GM19240 (cell line): ENCODE results near the gene TRIM33.
"Not testable (repeated sequence)": the region's sequence is repeated elsewhere in the genome, so short reads cannot be mapped to it uniquely, and the experiment has no call there.

Experiments
- DNase-seq: peaks from one replicate; pipeline ENCODE4 v3.0.0; 2011; ENCODE audit warnings: low spot score; ENCODE audit not compliant: insufficient read length

Gene TRIM33

DNA sequence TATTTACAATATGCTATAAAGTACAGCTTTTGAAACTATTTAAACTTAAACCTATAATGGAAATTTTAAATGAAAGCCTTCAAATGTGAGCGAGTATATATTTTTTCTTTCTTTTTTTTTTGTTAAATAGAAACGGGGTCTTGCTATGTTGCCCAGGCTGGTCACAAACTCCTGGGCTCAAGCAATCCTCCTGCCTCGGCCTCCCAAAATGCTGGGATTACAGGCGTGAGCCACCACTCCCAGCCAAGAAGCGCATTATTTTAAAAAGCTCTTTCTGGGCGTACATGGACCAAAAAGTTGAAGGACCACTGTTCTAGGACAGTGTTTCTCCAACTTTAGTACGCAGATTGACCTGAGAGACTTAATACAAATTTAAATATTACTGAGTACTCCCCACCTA is 87.5 kb downstream of the TRIM33 start:
- DNase-seq, result no peak

DNA sequence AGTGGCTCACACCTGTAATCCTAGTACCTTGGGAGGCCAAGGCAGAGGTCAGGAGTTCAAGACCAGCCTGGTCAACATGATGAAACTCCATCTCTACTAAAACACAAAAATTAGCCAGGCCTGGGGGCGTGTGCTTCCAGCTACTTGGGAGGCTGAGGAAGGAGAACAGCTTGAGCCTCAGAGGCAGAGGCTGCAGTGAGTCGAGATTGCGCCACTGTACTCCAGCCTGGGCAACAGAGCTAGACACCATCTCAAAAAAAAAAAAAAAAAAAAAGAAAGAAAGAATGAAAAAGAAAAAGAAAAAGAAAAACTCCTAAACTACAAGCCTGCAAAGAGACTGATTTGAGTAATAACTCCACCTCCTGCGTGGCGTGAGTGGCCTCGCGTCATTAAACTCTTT is 92.1 kb downstream of the TRIM33 start:
- DNase-seq, result not testable (repeated sequence)

- DNase-seq, result no peak
Observed at GRCh38 chr1:114397601-114398000, 113.4 kb downstream of the TRIM33 start.

DNA sequence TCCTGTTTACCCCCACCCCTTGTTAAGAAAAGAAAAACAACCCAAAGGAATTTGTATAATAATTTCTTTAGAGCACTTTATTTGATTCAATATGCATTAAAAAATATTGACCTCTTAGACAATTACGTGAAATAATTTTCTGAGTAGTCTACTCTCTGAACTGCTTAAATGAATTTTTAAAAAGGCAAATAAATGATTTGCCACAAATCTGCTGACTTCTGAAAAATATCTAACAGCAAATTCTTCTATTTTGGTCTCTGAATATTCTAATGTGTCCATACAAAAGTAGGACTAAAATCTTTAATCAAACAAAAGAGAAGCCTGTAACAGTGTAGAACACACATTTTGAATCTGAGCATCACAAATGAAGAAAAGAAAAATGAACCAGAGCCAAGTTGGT is 115.1 kb downstream of the TRIM33 start:
- no peak for DNase-seq

DNA sequence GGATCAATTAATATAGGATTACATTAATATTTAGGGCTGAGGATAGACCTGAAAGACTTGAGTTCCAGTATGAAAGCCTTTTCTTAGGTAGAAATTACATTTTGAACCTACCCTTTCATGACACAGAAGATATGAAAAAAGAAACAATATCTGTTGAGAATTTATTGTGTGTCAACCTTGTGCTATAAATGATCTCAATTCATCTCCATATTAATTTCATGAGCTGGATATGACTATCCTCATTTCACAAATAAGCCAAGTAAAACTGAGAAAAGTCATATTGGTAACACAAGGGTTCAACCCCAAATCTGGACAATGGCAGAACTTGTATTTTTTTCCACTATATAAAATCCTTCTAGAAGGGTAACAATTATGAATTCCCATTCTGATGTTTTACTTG is 120.0 kb downstream of the TRIM33 start:
- DNase-seq, result no peak

DNA sequence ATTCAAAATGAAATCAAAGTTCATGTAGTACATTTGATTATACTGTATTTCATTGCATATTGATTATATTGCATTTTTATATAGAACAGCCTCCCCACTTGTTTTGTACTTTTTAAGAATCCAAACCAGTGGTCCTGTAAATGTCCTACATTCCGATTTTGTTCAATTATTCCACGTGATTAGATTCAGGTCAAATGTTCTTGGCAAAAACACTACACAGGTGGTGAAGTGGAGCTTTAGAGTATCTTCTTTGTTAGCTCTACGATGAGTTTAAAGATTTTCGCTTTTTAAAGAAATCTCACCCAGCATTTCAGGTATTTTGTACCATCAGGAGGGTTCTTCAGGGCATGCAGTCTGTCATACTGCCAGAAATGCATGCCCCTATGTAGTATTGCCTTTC is 120.6 kb downstream of the TRIM33 start:
- DNase-seq, result no peak

GRCh38 chr1:114388432-114389003 is 122.5 kb downstream of the TRIM33 start:
- no peak for DNase-seq

DNA sequence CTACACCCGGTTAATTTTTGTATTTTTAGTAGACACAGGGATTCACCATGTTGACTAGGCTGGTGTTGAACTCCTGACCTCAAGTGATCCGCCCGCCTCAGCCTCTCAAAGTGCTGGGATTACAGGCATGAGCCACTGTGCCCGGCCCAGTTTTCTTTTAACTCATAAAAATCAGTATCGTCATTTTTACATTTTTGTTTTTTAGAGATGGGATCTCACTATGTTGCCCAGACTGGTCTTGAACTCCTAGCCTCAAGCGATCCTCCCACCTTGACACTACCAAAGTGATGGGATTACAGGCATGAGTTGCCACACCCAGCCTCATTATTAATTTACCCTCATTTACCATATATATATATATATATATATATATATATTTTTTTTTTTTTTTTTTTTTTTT is 123.4 kb downstream of the TRIM33 start:
- DNase-seq, result not testable (repeated sequence)

GRCh38 chr1:114387010-114387360 is 124.0 kb downstream of the TRIM33 start:
- DNase-seq, result no peak

DNA sequence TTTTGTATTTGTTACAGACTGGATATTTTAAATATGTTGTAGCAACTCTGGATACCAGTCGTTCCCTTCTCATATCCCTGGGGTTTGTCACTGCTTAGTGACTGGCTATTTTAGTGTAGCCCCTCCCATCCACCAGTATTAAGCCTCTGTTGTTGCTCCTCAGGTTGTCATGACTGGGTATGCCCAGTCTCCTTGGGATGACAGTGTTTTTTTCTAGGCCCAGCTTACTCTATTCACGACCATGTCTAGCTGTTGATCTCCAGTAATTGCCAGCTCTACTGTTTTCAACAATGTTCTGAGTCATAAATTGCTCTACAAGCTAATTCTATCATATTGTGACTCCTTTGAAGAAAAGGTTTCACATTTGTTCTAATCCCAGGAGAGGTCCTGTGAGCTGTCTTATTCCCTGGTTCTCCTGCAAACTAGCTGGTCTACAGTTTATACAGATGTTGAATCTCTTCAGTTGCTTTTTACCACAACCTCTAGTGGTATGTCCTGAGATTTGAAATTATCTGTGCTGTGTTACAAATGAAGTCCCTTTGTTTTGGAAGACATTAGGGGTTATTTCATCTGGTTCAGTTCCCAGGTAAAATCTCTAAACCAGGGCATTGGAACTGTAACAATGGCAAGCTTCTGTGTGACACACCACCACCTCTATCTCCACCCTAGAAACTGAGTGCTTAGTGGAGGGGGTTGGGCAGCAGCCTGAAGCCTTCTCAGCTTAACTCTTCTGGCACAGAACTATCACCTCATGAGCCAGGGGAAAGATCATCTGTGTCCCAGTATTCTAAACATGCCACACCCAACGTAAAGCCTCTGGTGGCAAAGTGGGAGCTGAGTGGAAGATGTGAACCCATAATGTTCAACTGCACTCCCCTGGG is 124.6 kb downstream of the TRIM33 start:
- DNase-seq, result no peak

DNA sequence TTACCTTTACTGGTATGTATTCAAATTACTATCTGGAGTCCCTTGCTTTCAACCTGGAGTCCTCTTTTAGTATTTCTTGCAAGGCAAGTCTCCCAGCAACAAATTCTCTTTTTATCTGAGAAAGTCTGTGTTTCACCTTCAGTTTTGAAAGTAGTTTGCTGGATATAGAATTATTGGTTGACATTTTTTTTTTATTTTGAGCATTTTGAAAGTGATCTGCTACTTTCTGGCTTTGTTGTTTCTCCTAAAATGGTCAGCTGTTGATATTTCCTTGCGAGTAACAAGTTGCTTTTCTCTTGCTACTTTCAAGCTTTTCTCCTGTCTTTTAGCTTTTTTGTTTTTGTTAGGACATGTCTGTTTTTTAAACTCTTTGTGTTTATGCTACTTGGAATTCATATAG is 126.1 kb downstream of the TRIM33 start:
- no peak for DNase-seq

DNA sequence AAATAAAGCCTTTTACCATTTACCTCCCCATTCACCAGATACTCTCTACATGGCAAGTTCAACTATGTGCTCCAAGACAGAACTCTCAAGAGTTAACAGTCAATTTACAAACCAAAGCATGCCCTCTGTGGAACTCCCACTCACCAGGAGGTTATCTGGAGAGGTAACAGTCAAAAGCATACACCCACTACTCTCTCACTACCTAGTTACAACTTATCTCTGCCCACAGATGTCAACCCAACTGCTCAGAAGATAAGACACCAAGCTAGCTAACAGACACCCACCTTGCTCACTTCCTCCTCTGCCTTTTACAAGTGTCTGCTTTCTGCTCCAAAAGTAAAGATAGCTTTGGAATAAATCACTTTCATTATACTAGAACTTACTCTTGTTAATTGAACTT is 131.0 kb downstream of the TRIM33 start:
- DNase-seq, result no peak

DNA sequence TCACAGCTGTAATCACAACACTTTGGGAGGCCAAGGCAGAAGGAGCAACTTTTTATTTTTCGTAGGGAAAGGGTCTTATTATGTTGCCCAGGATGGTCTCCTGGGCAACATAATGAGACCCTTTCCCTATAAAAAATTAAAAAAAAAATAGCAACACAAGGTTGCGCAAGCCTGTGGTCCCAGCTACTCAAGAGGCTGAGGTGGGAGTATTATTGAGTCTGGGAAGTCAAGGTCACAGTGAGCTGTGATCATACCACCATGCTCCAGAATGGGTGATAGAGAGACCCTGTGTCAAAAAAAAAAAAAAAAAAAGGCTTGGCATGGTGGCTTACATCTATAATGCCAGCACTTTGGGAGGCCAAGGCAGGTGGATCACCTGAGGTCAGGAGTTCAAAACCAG is 131.6 kb downstream of the TRIM33 start:
- no peak for DNase-seq

- DNase-seq, result no peak
Observed at GRCh38 chr1:114377356-114377755, 133.6 kb downstream of the TRIM33 start.

DNA sequence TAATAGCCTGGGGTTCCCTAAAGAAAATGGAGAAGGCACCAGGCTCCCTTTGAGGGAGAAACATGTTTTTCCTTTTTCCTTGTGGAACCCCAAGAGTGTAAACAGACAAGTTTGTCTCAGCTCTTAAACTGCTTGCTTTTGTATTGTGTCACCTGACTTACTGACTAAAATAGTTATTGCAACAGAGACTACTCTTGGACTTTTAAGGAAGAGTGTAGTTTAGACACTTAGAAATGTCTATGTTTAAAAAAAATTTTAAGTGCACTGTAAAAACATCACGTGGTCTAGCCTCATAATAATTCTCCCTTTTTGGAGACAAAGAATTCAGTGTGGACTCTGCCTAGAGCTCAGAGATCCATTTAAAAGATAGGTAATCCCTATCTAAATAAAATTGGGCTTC is 141.1 kb downstream of the TRIM33 start:
- DNase-seq, result no peak

DNA sequence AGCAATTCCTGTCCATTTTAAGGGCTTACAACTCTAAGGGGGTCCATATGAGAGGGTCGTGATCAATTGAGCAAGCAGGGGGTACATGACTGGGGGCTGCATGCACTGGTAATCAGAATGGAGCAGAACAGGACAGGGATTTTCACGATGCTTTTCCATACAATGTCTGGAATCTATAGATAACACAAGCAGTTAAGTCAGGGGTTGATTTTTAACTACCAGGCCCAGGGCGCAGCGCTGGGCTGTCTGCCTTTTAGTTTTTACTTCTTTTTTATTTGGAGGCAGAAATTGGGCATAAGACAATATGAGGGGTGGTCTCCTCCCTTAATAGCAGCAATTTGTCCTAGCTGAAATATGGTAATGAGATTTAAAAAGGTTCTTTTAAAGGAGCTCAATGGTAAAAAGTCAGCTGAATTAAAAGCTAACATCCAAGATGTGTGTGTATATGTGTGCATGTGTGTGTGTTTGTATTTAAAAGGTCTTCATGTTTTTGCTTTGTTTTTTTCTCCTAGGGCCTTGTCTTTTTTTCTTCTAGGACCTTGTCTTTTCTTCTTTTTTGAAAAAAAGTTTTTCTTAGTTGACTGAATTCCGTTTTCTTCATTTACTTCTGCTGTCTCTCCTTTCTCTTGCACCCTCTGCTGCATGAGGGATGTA is 141.6 kb downstream of the TRIM33 start:
- DNase-seq, result not testable (repeated sequence)

- DNase-seq, result no peak
Observed at GRCh38 chr1:114368560-114369255, 142.3 kb downstream of the TRIM33 start.

GRCh38 chr1:114367810-114368209 is 143.2 kb downstream of the TRIM33 start:
- no peak for DNase-seq

DNA sequence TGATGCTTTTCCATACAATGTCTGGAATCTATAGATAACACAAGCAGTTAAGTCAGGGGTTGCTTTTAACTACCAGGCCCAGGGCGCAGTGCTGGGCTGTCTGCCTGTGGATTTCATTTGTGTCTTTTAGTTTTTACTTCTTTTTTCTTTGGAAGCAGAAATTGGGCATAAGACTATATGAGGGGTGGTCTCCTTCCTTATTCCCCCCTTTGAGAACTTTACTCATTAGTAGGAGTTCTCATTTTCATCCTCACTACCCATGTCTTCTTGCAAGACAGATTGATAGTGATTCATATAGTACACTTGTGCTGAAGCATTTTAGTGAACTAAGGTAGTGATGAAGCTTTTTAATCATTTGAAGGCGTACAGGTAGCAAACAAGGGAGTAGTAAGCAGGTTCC is 147.8 kb downstream of the TRIM33 start:
- DNase-seq, result not testable (repeated sequence)

DNA sequence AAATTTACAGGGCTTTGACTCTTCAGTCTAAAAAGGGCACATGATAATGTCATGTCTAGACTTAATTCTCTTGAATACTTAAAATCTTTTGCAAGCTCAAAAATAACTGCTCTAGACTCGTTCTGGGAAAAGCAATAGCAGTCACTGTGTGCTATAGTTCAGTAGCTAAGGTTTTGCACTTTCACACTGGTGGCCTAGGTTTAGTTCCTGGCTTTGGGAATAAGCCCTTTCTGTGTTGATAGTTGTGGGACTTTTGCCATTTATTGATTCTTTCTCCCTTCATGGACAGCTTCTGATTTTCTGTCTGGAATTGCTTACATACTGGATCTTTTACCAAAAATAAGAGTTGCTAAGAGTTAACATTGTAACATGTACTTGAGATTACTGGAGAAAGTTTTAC is 151.2 kb downstream of the TRIM33 start:
- DNase-seq, result no peak

DNA sequence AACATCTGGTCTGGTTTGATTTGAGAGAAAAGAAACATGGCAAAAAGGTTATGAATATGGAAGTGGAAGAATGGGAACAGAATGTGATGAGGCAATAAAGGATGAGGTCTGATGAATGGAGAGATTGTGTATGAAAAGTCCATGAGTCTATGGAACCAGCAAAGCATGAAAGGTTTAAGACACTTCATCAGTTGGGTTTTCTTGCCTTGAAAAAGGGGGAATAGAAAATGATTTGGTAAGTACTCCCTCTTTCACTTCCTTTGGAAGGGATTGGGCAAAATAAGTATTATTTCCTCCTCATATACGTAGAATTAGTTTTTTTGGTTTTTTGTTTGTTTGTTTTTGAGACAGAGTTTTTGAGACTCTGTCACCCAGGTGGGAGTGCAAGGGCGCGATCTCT is 155.8 kb downstream of the TRIM33 start:
- no peak for DNase-seq

- DNase-seq, result no peak
Observed at GRCh38 chr1:114353262-114353661, 157.7 kb downstream of the TRIM33 start.
